GM19239 (cell line): ENCODE measurements around the gene RINL.

Experiments used
- DNase-seq: peaks from one replicate; pipeline ENCODE4 v3.0.0; 2011; ENCODE audit warnings: low spot score; ENCODE audit not compliant: insufficient read length
- FAIRE-seq: peaks from 2 replicates; lab custom pipeline; 2011; peaks lifted over from hg19 to GRCh38; lab: Jason Lieb, UNC

The RINL gene, protein sequence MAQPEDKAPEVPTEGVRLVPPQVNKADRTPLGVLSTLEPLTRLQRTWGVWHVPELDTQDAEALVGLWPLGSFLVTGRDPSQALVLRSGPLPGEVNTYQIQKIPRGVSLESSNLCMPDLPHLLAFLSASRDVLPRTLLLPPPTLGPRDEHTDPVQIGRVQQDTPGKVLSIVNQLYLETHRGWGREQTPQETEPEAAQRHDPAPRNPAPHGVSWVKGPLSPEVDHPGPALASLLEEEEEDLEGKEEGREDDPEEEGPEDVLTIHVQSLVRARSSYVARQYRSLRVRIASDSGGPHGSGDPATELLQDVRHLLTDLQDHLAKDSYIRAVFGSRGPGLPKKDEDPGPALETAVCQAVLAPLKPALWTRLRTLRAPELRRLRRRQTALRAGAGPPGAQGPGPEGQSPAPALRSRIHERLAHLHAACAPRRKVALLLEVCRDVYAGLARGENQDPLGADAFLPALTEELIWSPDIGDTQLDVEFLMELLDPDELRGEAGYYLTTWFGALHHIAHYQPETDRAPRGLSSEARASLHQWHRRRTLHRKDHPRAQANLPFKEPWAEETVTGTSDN

DNA sequence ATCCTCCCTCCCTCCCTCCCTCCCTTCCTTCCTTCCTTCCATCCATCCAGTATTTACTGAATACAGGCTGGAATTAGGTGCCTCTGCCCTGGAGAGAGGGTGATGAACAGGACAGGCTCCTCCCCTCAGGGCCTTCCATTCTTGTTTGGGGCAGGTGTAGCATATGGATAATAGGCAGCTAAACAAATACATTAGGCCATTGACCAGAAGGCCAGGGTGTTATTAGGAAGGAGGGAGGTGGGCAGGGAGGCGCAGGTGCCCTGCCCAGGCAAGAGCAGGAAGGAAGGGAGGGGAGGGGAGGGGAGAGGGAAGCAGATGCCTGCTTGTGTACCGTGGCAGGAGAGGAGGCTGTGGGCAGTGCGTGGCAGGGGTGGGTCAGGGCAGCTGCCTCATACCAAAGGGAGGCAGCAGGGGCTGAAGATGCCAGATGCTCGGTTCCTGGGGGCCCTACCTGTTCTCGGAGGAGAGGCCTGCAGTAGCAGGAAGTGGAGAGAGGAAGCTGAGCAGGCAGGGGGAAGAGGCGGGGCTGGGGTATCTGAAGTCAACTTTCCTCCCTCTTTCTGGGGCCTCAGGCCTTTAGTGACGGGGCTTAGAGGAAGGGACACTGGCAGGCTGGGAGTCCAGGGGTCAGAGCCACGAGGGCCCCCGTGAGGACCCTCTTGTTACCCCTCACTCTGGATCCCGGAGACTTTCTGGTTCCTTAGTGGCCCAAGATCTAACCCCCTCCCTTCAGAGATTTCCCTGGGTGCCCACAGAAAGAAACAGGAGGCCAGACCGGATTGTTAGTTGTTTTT, at the start of gene RINL:
RINL (minus strand) TSS at position 495 of the 794 bp plus-strand sequence. CDS start 1,533 bp downstream, outside the sequence.
- peak; percentile 92 for FAIRE-seq

DNA sequence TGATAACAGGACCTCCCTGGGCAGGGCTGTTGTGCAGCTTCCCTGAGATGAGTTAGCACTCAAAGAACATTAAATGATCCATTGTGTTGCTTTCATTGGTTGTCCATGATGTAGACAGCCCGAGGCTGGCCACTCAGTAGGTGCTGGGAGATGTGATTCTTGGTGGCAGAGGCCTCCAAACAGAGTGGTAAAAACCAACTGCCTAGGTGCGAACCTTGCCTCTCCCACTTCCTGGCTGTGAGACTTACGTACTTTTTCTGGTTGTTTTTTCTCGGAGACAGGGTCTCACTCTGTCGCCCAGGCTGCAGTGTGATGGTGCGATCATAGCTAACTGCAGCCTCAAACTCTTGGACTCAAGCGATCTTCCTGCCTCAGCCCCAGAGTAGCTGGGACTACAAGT, 46.3 kb upstream of the RINL start:
- DNase-seq = no peak
- no peak for FAIRE-seq

More for the DNA sequence above, at the start of gene RINL:
- peak; percentile 87 for DNase-seq

DNA sequence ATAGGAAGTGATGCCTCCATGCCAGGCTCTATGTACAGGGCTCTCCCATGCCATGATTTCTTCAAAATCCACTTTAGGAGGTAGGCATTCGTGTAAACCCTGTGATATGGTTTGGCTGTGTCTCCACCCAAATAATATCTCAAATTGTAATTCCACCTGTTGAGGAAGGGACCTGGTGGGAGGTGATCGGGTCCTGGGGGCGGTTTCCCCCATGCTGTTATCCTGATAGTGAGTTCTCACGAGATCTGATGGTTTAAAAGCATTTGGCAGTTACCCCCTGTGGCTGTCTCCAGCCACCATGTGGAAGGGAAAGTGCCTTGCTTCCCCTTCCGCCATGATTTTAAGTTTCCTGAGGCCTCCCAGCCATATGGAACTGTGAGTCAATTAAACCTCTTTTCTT, 44.4 kb upstream of the RINL start:
- FAIRE-seq = no peak
- DNase-seq = no peak

DNA sequence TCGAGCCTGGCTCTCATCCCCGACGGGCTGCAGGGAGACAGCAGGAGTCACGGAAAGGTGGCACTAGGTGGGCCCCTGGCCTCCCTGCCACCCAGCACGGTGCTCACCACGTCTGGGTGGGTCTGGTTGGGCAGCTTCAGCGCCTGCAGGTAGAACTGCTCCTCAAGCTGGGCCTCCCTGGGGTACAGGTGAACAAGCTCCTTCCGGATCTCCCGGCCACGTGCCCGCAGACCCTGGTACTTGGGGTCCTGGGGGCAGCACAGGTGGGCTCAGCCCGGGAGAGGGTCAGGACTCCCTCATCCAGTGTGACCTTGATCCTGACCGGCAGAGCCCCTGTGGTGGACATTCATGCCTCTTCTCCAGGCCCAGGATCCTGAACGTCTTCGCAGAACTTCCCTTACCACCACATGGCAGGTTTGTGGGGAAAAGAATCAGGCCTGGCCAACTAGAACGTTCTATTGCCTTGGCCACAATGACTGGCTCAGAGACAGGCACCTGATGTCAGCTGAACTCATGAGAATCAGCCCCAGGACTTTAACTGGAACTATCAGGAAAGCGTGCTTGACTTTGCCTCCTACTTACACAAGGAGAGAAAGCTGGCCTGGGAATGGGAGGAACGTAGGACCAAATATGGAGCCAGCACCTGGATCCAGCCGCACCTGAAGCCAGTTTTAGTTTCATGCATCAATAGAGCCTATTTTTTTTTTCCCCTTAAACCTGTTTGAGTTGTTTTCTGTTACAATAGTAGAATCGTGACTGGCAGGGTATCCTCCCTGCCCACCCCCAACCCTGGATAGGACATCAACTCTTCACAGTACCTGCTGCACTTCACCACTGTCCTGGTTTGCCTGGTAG, 43.6 kb upstream of the RINL start:
- FAIRE-seq (no peak), DNase-seq (no peak)

DNA sequence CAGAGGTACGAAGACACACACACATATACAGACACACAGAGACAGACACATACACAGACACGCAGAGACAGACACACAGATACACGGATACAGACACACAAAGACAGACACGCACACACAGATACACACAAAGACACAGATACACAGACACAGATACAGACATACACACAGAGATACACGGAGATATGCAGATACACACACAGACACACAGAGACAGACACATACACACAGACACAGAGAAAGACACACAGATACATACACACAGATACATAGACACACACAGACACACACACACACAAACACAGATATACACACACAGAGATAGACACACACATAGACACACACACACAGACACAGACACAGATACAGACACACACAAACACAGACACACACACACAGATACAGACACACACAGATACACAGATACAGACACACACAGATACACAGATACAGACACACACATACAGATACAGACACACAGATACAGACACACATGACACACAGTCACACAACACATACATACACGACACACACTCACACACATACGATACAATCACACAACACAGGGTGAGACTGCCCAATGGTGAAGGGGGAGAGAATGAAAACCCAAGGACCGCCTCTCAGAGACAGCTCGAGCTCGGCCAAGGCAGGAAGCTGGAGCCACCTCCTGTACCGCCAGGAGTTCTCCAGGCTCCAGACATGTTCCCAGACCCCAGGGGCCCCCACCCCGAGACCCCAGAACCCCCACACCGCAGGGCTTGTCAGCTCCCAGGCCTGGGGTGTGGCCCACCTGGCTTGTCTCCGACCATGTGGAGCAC, 42.7 kb upstream of the RINL start:
- FAIRE-seq (no peak), DNase-seq (no peak)

DNA sequence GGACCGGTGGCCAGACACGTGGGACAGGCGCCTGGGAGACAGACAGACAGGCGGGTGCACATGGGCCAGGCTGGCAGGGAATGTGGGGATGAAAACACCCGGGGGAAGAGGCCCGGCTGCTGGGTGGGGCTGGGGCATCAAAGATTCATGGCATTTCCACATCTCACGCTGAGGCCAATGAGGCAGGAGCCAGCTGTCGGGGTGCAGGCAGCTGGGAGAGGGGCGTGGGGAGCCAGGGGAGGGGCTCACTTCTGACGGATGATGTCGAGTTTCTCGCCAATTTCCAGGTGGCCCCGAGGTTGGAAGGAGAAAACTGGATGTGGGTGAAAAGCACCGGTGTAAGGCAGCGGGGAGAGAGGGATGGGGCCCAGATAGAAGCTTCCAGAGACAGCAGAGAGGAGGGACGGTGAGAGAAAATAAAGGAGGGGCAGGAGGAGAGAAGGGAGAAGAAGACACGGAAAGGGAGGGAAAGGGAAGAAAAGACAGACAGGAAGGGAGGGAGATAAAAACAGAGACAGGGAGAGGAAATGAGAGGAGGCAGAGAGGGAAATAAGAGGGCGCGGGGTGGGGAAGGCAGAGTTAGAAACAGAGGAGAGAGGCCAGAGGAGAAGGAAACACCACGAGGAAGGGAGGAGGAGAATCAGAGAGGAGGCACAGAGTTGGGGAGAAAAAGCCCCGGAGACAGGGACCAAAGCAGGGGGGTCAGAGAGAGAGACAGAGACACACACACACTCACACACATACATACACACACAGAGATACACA, 41.9 kb upstream of the RINL start:
- DNase-seq (no peak), FAIRE-seq (no peak)

DNA sequence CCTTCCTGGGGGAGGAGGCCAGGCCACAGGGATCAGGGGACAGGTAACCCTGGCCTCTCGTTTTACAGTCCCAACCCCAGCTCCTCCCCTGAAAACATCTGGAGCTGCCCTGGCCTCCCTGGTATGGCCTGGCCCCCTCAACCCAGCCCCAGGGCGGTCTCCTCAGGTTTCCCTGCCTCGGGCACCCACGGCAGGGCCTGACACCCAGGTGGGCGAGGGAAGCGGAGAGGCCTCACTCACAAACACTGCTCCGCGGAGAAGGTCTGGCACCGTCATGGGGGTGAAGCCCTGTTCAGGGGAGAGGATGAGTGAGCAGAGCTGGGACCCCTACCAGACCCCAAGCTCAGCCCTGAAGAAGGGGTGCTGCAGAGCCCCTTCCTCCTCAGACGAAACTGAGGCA, 40.5 kb upstream of the RINL start:
- FAIRE-seq (no peak), DNase-seq (no peak)

DNA sequence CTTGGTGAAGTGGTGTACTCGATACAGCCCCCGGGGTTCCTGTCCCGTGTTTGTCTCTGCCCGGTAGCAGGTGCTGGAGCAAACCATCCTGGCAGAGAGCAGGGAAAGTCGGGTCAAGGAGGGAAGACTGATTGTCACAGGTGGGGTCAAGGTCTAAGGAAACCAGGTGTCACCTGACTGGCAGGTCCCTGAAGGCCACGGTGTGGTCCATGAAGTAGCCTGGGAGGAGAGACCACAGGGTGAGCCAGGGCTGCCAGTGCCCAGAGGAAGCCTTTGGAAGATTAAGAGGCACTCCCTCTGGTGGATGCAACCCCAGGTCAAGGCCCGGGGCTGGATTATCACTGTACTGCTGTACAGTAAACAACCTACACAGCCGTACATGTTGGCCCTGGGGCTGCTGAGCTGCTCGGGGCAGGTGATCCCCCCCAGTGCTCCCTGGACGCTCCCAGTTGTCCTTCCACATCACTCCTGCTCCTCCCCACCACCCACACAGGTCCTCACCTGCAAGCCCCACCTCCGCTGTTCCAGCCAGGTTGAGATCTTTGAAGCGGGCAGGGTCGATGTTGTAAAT, 39.9 kb upstream of the RINL start:
- DNase-seq (no peak), FAIRE-seq (no peak)

DNA sequence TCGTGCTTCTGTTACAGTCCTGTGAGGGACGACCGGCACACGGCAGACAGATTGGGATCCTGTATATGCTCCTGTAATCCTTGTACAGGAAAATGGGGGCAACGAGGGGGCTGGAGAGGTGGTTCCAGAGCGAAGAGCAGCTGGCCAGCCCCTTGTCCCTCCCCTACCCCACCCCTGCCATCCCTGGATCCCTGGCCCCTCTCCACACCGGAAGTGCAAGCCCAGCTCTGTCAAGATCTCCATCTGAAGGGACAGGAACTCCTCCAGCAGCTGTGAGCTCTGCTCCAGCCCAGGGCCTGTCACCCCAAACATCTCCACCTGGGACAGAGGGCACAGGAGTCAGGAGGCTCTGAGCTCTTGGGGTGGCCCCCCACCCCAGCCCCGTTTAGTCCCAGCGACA, 39.4 kb upstream of the RINL start:
- no peak for DNase-seq

DNA sequence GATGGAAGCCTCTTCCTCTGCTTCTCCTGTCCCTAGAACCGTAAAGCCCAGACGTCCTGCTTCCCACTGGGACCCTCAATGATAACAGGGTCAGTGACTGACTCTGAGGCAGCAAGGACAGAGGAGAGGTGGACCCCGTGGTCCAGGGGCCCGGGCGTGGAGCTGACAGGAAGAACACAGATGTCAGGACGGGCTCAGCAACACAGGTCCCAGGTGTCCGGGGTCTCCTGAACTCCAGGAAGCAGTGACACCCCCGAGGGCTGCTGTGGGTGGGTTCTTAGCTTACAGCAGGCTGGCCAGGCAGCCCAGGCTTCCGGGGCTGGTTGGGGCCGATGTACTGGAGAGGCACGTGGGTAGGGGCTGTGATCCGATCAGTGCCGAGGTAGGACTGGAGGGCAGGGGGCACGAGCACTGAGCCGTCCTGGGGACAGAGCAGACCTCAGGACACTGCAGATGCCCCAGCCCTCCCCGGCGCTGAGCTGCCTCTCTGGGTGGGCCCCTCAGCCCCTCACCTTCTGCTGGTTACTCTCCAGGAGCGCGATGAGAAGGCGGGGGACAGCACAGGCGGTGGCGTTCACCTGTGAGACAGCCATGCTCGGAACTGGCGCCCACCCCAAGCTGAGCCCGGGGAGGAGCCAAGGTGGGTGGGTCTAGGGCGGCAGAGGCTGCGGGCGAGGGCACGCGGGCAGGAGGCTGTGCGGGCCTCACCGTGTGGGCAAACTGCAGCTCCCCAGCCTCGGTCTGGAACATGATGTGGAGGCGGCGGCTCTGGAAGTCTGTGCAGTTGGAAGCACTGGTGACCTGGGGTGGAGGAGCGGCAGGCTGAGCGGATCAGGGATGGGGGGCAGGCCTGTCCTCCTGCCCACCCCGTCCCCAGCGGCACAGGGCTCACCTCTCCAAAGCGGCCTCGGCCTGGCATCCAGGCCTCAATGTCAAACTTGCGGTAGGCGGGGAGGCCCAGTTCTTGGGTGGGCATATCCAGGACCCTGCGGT, 37.5 kb upstream of the RINL start:
- DNase-seq (no peak), FAIRE-seq (no peak)

More for the DNA sequence above, 39.4 kb upstream of the RINL start:
- no peak for FAIRE-seq

DNA sequence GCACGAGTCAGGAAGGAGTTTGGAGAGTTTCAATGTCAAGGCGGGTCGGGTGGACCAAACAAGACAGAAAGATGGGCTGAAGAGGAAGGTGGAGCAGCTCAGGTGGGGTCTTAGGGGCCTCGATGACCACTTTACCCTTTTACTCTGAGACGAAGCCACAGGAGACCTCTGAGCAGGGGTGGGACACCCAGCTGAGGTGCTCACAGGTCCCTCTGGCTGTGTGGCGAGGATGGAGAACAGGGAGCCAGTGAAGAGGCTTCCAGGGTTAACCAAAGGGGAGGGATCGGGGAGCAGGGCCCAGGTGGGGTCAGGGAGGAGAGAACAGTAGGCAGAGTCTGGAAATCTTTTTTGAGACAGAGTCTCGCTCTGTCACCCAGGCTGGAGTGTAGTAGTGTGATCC, 35.9 kb upstream of the RINL start:
- DNase-seq = no peak
- no peak for FAIRE-seq

DNA sequence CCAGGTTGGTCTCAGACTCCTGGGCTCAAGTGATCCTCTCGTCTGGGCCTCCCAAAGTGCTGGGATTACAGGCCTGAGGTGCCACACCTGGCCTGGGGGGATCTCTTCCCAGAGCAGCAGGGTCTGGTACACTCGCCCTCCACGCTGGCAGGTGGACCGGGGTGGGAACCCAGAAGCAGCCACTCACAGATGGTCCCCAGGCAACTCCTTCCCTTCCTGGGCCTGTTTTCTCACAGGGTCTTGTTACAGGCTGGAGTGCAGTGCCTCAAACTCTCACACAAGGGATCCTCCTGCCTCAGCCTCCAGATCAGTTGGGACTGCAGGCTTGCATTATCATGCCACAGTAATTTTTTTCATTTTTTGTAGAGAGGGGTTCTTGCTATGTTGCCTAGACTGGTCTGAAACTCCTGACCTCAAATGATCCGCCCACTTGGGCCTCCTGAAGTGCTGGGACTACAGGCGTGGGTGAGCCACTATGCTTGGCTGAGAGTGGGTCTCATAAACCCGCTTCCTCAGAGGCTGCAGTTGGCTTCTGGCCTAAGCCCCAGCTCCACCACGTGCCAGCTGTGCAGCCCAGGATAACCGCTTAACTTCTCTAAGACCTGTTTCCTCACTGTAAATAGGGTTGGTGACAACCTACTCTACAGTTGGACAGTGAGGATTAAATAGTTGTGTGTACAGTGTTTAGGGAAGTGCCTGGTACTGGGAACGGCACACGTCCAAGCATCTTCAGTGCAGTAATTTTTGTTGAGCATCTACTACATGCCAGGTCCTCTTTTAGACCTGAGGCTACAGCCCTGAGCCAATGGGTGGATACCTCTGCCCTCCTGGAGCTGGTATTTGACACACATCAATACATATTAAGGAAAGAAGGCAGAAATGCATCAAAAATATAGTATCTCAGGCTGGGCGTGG, 34.8 kb upstream of the RINL start:
- no peak for FAIRE-seq
- no peak for DNase-seq

DNA sequence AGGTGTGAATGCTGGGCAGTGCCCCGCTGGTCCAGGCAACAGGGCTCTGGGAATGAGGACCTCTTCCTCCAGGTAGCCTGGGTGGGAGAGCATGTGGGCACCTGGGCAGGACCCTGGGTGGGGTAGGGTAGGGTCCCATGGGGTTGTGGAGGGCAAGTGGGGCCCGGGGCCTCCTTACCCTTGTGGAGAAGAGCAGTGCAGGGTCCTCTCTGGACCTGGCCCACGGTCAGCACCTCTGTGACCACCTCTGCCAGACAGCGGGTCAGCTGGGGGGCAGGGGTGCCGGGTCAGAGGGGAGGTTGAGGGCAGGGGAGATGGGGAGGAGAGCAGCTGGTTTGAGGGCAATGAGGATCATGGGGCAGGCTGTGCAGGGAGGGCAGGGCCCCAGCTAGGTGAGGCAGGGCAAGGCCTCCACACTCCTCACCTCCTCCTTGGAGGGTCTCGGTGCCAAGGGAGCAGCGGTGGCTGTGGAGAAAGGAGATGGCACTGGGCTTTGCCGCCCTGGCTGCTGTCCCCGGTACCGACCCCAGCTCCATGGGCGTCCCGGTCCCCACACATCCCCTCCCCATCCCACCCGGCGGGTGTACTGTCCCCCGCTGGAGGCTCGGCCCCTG, 33.4 kb upstream of the RINL start:
- FAIRE-seq (no peak), DNase-seq (no peak)

DNA sequence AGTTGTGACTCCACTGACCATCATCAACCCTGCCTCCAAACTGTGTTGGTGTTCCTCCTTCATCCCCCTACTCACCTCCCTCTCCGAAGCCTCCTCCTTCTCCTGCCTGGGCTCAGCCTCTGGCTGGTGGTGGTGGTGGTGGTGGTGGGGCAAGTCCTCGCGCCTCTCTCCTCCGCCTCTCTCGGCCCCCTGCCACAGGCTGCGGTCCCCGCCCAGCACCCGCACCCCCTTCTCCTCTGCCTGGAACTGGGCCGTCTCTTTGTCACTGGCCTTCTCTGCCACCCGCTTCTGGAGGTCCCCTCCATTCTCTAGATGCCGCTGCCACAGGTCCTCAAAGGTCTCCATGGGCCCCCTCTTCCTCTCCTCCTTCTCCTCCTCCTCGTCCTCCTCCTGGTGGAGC, 32.4 kb upstream of the RINL start:
- FAIRE-seq = no peak

DNA sequence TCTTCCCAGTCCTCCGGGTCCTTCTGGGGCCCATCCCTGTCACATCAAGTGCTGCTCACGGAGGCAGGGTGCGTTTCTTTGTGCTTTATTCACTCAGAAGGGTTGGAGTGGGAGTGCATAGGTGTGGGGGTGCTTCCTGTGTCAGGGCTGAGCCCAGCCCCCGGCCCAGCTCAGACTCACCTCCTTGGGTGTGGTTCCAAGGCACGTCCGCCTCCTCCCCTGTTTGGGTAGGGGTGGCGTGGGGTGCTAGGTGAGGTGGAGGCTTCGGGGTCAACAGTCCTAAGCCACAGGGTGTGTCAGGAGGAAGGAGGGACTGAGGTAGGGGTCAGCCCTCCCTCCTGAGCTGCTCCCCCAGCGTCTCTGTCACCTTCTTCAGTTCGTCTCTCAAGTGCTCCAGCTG, 30.8 kb upstream of the RINL start:
- no peak for DNase-seq
- no peak for FAIRE-seq

More for the DNA sequence above, 32.4 kb upstream of the RINL start:
- DNase-seq = no peak

DNA sequence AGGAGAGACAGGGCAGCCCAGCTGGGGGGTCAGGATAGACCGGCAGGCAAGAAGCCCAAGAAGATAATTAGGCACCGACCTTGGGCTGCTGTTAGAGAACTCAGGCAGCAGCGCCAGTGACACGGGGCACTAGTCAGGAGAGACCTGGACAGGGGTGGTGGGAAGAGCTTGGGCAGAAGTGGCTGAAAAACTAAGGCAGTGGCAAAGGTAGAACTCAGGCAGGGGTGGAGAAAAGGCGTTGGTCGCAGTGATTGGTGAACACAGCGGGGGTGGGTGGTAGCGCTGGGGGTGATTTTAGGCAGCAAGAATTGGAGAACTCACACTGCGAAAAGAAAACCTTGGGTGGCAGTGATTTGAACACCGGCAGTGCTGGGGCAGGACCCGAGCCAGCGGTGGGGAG, 29.6 kb upstream of the RINL start:
- FAIRE-seq (no peak), DNase-seq (no peak)
